HCT116 (cell line): ENCODE measurements around the gene CDH16. TPM values are rescaled to one million over a fixed set of nuclear protein-coding genes. Genes with fewer than 3 reads are reported as not detected.

Experiments
- ATAC-seq: fragments of 200-7000 bp; cut with Tn5 transposase; 2 replicates; pipeline ENCODE4 v1.9.1; 2020; ENCODE audit warnings: mild to moderate bottlenecking, moderate library complexity
- BruUV-seq: library from RNA; stranded (reverse); fragments of 400-500 nt; replicated peaks from 2 replicates; lab custom pipeline; 2021; lab: Mats Ljungman, UMichigan
- CTCF ChIA-PET: fragments of 300-600 bp; sonication (Branson Sonifier 250); formaldehyde crosslinking; loops from one replicate; lab custom pipeline; 2021; ENCODE audit warnings: antibody characterized with exemption; lab: Charles Lee
- POLR2A ChIA-PET: fragments of 300-600, 350-600 bp; sonication (Branson Sonifier 250); formaldehyde crosslinking; loops from one replicate; lab custom pipeline; 2021; ENCODE audit warnings: antibody characterized with exemption; lab: Charles Lee
- RAD21 ChIA-PET, 2 experiments: fragments of 300-600 bp; sonication (Branson Sonifier 250); formaldehyde crosslinking; loops; one replicate each; lab custom pipeline; 2023; ENCODE audit warnings: low total read pairs in 2 of 2; ENCODE audit not compliant: uncharacterized antibody in 2 of 2, unreplicated experiment in 2 of 2, low non-redundant PET in 1 of 2; lab: Charles Lee
- DNase-seq: peaks from one replicate; pipeline ENCODE4 v3.0.0-alpha.2; 2010; ENCODE audit warnings: low read depth, low spot score
- H2AFZ ChIP-seq: fragments of 200-600 bp; shearing (Covaris generic), sonication (generic); 2 replicates; pipeline ENCODE4 v1.6.1; 2017; ENCODE audit warnings: low read depth, mixed run types, mixed read lengths, antibody characterized with exemption, low read length; ENCODE audit not compliant: poor library complexity, severe bottlenecking
- H3K27ac ChIP-seq: 2 replicates; pipeline ENCODE4 v1.5.1; 2012; ENCODE audit warnings: low read depth, low read length
- H3K27me3 ChIP-seq: fragments of 200-600 bp; sonication (generic); 2 replicates; pipeline ENCODE4 v1.6.1; 2016; ENCODE audit warnings: mixed run types, low read length, mixed read lengths; ENCODE audit not compliant: insufficient read depth
- H3K36me3 ChIP-seq, 2 experiments: fragments of 200-500 bp in 1 of 2; fragments of 200-600 bp in 1 of 2; sonication (Bioruptor generic) in 1 of 2; sonication (generic) in 1 of 2; 2 replicates each; pipeline versions ENCODE4 v1.5.1 to v1.6.1; 2014 to 2016; ENCODE audit warnings: low read length in 2 of 2, inconsistent platforms in 1 of 2, mixed read lengths in 1 of 2, mixed run types in 1 of 2; ENCODE audit not compliant: insufficient read depth in 2 of 2, control insufficient read depth in 1 of 2
- H3K4me1 ChIP-seq, 2 experiments: fragments of 200-600 bp in 1 of 2; sonication (generic) in 1 of 2; 2 replicates each; pipeline versions ENCODE4 v1.5.1 to v1.6.1; 2012 to 2017; ENCODE audit warnings: low read length in 2 of 2, inconsistent platforms in 1 of 2, mild to moderate bottlenecking in 1 of 2, mixed read lengths in 1 of 2, mixed run types in 1 of 2, moderate library complexity in 1 of 2; ENCODE audit not compliant: insufficient read depth in 2 of 2, control insufficient read depth in 1 of 2
- H3K4me2 ChIP-seq: fragments of 200-600 bp; sonication (generic); 2 replicates; pipeline ENCODE4 v1.6.1; 2017; ENCODE audit warnings: mixed run types, low read length, mixed read lengths
- H3K4me3 ChIP-seq, 2 experiments: fragments of 200-600 bp in 1 of 2; sonication (generic) in 1 of 2; replicated peaks in 1 of 2; 2 replicates each; pipeline ENCODE4 v1.5.1; 2011 to 2016; ENCODE audit warnings: low read length in 2 of 2, control low read depth in 1 of 2, low read depth in 1 of 2, mild to moderate bottlenecking in 1 of 2, mixed read lengths in 1 of 2, mixed run types in 1 of 2
- H3K79me2 ChIP-seq: fragments of 200-600 bp; sonication (generic); 2 replicates; pipeline ENCODE4 v1.6.1; 2017; ENCODE audit warnings: mild to moderate bottlenecking, mixed run types, low read length, moderate library complexity, mixed read lengths; ENCODE audit not compliant: insufficient read depth
- H3K9ac ChIP-seq: fragments of 200-600 bp; sonication (generic); 2 replicates; pipeline ENCODE4 v1.6.1; 2016; ENCODE audit warnings: low read length, mixed read lengths
- H3K9me2 ChIP-seq: fragments of 200-600 bp; sonication (generic), shearing (Covaris generic); 2 replicates; pipeline ENCODE4 v1.6.1; 2017; ENCODE audit warnings: mixed run types, mild to moderate bottlenecking, moderate library complexity; ENCODE audit not compliant: insufficient read depth
- H3K9me3 ChIP-seq, 2 experiments: fragments of 200-500 bp in 1 of 2; fragments of 200-600 bp in 1 of 2; sonication (Bioruptor generic) in 1 of 2; sonication (generic) in 1 of 2; 2 replicates each; pipeline ENCODE4 v1.6.1; 2014 to 2017; ENCODE audit warnings: low read length in 2 of 2, mixed read lengths in 2 of 2, inconsistent platforms in 1 of 2, low read depth in 1 of 2, mild to moderate bottlenecking in 1 of 2, mixed run types in 1 of 2, moderate library complexity in 1 of 2; ENCODE audit not compliant: control insufficient read depth in 1 of 2, insufficient read depth in 1 of 2
- H4K20me1 ChIP-seq: fragments of 200-600 bp; sonication (generic), shearing (Covaris generic); 2 replicates; pipeline ENCODE4 v1.6.1; 2017; ENCODE audit warnings: mixed run types, mild to moderate bottlenecking, moderate library complexity; ENCODE audit not compliant: insufficient read depth
- CBX3 ChIP-seq: IDR thresholded peaks from 2 replicates; pipeline ENCODE4 v1.6.1; 2012; ENCODE audit warnings: low read depth
- CEBPB ChIP-seq: IDR thresholded peaks from 2 replicates; pipeline ENCODE4 v1.6.1; 2012; ENCODE audit warnings: low read depth
- ELF1 ChIP-seq: IDR thresholded peaks from 2 replicates; pipeline ENCODE4 v1.6.1; 2012; ENCODE audit warnings: low read depth, borderline replicate concordance
- EZH2phosphoT487 ChIP-seq: fragments of 200-600 bp; IDR thresholded peaks from 2 replicates; pipeline ENCODE4 v1.6.1; 2018; ENCODE audit warnings: antibody characterized with exemption, borderline replicate concordance
- POLR2AphosphoS5 ChIP-seq: IDR thresholded peaks from 2 replicates; pipeline ENCODE4 v1.6.1; 2011; ENCODE audit warnings: mild to moderate bottlenecking, low read depth, low read length, moderate library complexity
- RAD21 ChIP-seq: IDR thresholded peaks from 2 replicates; pipeline ENCODE4 v1.6.1; 2012; ENCODE audit warnings: low read depth, mild to moderate bottlenecking
- ZFX ChIP-seq: fragments of 450-650 bp; IDR thresholded peaks from 2 replicates; pipeline ENCODE4 v1.6.1; 2017
- intact Hi-C: fragments of 100-400 bp; cut with micrococcal nuclease; formaldehyde crosslinking; loops from 2 replicates; pipeline ENCODE4 v1.10.0; 2022
- total RNA-seq: library from RNA; stranded (reverse); gene quantifications from one replicate; pipeline ENCODE4 v1.2.1, GENCODE V29; 2021; ENCODE audit not compliant: unreplicated experiment
- TF ChIP-seq, protein P1 (sequence below): IDR thresholded peaks from 2 replicates; pipeline ENCODE4 v1.6.1; 2012; ENCODE audit warnings: low read depth
- TF ChIP-seq, protein P2 (sequence below), 3 experiments: fragments of 200-600 bp in 1 of 3; sonication (generic) in 1 of 3; IDR thresholded peaks in 2 of 3; conservative IDR thresholded peaks in 1 of 3; 2 replicates each; pipeline ENCODE4 v1.5.1; 2012 to 2017; ENCODE audit warnings: low read depth in 2 of 3, low read length in 2 of 3, antibody characterized with exemption in 1 of 3, borderline replicate concordance in 1 of 3, control low read depth in 1 of 3, mild to moderate bottlenecking in 1 of 3, mixed read lengths in 1 of 3, mixed run types in 1 of 3, moderate library complexity in 1 of 3; ENCODE audit not compliant: insufficient read depth in 1 of 3
- TF ChIP-seq, protein P3 (sequence below): IDR thresholded peaks from 2 replicates; pipeline ENCODE4 v1.6.1; 2012

Gene CDH16
- total RNA-seq, 1 experiment from 2014 or later: not detected

DNA sequence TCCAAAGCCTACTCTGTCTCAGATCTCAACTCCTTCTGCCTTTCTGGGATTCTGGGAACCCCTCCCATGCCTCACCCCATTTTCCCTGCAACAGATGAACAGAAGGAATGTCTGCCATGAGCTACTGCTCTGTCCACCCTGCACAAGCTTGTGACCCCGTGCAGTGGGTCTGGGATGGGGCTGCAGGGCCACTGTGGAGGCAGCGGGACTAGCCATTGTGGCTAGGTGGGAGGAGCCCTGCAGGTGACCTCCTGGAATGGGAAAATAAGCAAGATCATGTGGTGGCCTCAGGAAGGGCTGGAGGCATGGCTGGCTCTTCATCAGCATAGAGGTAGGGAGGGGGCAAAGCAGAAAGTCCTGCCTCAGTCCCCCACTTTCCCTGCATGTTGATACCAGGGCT, 24.6 kb downstream of the CDH16 start (continued):
- TF ChIP-seq, protein P1, sequence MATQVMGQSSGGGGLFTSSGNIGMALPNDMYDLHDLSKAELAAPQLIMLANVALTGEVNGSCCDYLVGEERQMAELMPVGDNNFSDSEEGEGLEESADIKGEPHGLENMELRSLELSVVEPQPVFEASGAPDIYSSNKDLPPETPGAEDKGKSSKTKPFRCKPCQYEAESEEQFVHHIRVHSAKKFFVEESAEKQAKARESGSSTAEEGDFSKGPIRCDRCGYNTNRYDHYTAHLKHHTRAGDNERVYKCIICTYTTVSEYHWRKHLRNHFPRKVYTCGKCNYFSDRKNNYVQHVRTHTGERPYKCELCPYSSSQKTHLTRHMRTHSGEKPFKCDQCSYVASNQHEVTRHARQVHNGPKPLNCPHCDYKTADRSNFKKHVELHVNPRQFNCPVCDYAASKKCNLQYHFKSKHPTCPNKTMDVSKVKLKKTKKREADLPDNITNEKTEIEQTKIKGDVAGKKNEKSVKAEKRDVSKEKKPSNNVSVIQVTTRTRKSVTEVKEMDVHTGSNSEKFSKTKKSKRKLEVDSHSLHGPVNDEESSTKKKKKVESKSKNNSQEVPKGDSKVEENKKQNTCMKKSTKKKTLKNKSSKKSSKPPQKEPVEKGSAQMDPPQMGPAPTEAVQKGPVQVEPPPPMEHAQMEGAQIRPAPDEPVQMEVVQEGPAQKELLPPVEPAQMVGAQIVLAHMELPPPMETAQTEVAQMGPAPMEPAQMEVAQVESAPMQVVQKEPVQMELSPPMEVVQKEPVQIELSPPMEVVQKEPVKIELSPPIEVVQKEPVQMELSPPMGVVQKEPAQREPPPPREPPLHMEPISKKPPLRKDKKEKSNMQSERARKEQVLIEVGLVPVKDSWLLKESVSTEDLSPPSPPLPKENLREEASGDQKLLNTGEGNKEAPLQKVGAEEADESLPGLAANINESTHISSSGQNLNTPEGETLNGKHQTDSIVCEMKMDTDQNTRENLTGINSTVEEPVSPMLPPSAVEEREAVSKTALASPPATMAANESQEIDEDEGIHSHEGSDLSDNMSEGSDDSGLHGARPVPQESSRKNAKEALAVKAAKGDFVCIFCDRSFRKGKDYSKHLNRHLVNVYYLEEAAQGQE: no peak
- TF ChIP-seq ZFX: no peak
- no peak for TF ChIP-seq RAD21
- no peak for TF ChIP-seq POLR2AphosphoS5
- TF ChIP-seq, protein P2, sequence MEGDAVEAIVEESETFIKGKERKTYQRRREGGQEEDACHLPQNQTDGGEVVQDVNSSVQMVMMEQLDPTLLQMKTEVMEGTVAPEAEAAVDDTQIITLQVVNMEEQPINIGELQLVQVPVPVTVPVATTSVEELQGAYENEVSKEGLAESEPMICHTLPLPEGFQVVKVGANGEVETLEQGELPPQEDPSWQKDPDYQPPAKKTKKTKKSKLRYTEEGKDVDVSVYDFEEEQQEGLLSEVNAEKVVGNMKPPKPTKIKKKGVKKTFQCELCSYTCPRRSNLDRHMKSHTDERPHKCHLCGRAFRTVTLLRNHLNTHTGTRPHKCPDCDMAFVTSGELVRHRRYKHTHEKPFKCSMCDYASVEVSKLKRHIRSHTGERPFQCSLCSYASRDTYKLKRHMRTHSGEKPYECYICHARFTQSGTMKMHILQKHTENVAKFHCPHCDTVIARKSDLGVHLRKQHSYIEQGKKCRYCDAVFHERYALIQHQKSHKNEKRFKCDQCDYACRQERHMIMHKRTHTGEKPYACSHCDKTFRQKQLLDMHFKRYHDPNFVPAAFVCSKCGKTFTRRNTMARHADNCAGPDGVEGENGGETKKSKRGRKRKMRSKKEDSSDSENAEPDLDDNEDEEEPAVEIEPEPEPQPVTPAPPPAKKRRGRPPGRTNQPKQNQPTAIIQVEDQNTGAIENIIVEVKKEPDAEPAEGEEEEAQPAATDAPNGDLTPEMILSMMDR (IDR thresholded peaks at IDR 0.05 in 2 of 3, conservative IDR thresholded peaks at IDR 0.05 in 1 of 3; ENCODE audit: borderline replicate concordance in 1 of 3, insufficient read depth in 1 of 3, low read depth in 2 of 3, low read length in 2 of 3): no peak
- no peak for TF ChIP-seq EZH2phosphoT487

DNA sequence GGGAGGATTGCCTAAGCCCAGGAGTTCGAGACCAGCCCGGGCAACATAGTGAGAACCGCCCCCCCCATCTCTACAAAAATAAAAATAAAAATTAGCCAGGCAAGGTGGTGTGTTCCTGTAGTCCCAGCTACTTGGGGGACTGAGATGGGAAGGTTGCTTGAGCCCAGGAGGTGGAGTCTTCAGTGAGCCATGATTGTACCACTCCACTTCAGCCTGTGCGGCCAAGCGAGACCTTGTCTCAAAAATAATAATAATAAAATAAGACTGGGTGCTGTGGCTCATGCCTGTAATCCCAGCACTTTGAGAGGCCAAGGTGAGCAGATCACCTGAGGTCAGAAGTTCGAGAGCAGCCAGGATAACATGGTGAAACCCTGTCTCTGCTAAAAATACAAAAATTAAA, 26.9 kb downstream of the CDH16 start:
- ChIA-PET CTCF (interaction anchor here (1.0 to 1.7 kb wide), 5 partner anchors 11 to 209 kb away, joined by 3 to 5 read pairs (median 4); partner anchors contain the start of gene PDP2), RAD21 (no interaction called here), POLR2A (no interaction called here)
- intact Hi-C loops: loop anchor here (10.0 kb wide), 1 partner anchor 213 kb away; the partner anchor contains the start of gene PHAF1
- H4K20me1 ChIP-seq: no peaks in the 10 kb centered on the region
- BruUV-seq: no TSS peak
- no peak overlapping the region for H3K4me3 ChIP-seq
- no peak overlapping the region for H3K27ac ChIP-seq
- peaks cover 0 to under 1% of the 10 kb centered on the region in 2 experiments; a peak in 2 of 4 replicates for H3K36me3 ChIP-seq
- H3K9me2 ChIP-seq: no peaks in the 10 kb centered on the region
- H2AFZ ChIP-seq: no peak overlapping the region
- TF ChIP-seq ELF1 (no peak), CBX3 (no peak), CEBPB (no peak)
- TF ChIP-seq, protein P3, sequence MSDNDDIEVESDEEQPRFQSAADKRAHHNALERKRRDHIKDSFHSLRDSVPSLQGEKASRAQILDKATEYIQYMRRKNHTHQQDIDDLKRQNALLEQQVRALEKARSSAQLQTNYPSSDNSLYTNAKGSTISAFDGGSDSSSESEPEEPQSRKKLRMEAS: no peak
- TF ChIP-seq, protein P2 (IDR thresholded peaks at IDR 0.05 in 2 of 3, conservative IDR thresholded peaks at IDR 0.05 in 1 of 3; ENCODE audit: borderline replicate concordance in 1 of 3, insufficient read depth in 1 of 3, low read depth in 2 of 3, low read length in 2 of 3): no peak
- DNase-seq: no peak
- H3K9ac ChIP-seq: no peak overlapping the region
- H3K9me3 ChIP-seq: no peaks in the 10 kb centered on the region
- ATAC-seq: no peak
- H3K27me3 ChIP-seq: no peaks in the 10 kb centered on the region
- H3K4me2 ChIP-seq: no peak overlapping the region
- H3K4me1 ChIP-seq: peaks cover 0 to 7% of the 10 kb centered on the region in 2 experiments; a peak in 1 of 4 replicates
- H3K79me2 ChIP-seq: no peaks in the 10 kb centered on the region; the same call in 1 of the 2 replicates
